A549 treated with AZD9567 at 1 μM for 4 hours (cell line): Measurements from ENCODE around the gene KIF17. TPM values are rescaled to one million over a fixed set of nuclear protein-coding genes. Genes with fewer than 3 reads are reported as not detected.

Experiments used
- total RNA-seq: library from RNA; stranded (reverse); fragments of 200-300 nt; extraction: Qiagen RNA extraction; gene quantifications from 5 replicates; pipeline ENCODE4 v1.2.3, GENCODE V29; 2022; ENCODE audit not compliant: insufficient read depth

The KIF17 gene
- 1.3 to 1.8 TPM (median 1.5 TPM) in 4 of 5 replicates, not detected in the other for total RNA-seq

GRCh38 chr1:20717452-20718342, at the start of gene KIF17:
TSS of gene KIF17 (minus strand) at chr1:20718007. CDS start at chr1:20717706, 301 bp downstream.

GRCh38 chr1:20732588-20733359, 15.0 kb upstream of the KIF17 start, which contains the start of gene SH2D5:
TSS of gene SH2D5 (minus strand) at chr1:20732703. CDS start at chr1:20728044, 4,659 bp downstream.

GRCh38 chr1:20661207-20662109, 56.3 kb downstream of the KIF17 start, which contains the start of gene DDOST:
TSS of gene DDOST (minus strand) at chr1:20661369. CDS start at chr1:20661350, 19 bp downstream.

GRCh38 chr1:20633190-20634064, 84.4 kb downstream of the KIF17 start, which contains the start of gene PINK1:
TSS of gene PINK1 (plus strand) at chr1:20633458. CDS start at chr1:20633549, 91 bp downstream.

Other genes starting within 250 kb of the KIF17 start
- 38.0 to 57.0 TPM (median 51.5 TPM) in 5 replicates for gene CAMK2N1, start 231.8 kb downstream of the KIF17 start, total RNA-seq
- gene MUL1, start 209.9 kb downstream of the KIF17 start, total RNA-seq = 36.7 to 45.3 TPM (median 44.1 TPM) in 5 replicates
- 2.3 to 4.9 TPM (median 3.7 TPM) in 5 replicates for gene FAM43B, start 165.4 kb downstream of the KIF17 start, total RNA-seq
- gene CDA, start 128.9 kb downstream of the KIF17 start, total RNA-seq = 30.8 to 42.7 TPM (median 31.5 TPM) in 5 replicates
- gene PINK1, start 84.5 kb downstream of the KIF17 start, total RNA-seq = 29.8 to 34.3 TPM (median 33.5 TPM) in 5 replicates
- 155 to 210 TPM (median 208 TPM) in 5 replicates for gene DDOST, start 56.6 kb downstream of the KIF17 start, total RNA-seq
- gene SH2D5, start 14.7 kb upstream of the KIF17 start, total RNA-seq = 11.4 to 16.7 TPM (median 14.2 TPM) in 5 replicates
- gene HP1BP3, start 69.3 kb upstream of the KIF17 start, total RNA-seq = 99.3 to 126 TPM (median 123 TPM) in 5 replicates